ENCODE results near the gene HMGXB3. TPM values are rescaled to one million over a fixed set of nuclear protein-coding genes. Genes with fewer than 3 reads are reported as not detected.
A peak's percentile ranks its signal among the peaks of the same experiment; 100 is the strongest.

HMGXB3 gene
- total and polyA plus RNA-seq, 2 of the 13 experiments (the other 11 are each of a cell fraction or from before 2014, with no cell fraction given) = 18.8 to 23.8 TPM

DNA sequence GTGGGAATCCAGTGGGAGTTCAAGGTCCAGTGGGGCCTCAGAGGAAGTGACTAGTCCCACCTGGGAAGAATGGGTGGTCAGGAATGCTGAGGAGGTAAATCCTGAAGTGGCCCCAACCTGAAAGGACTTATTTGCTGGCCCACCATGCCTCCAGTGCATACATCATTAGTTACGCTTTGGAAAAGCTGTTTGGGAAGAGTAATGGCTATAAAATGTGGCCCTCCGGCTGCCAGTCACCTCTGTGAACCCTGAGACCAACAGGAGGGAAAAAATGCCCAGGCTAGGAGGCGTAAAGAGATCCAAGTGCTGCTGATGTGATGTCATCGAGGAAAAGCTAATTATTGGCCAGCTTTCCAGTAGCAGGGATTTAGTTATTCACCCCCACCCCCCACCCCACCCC lies 42.7 kb upstream of the HMGXB3 start:
- ChIA-PET CTCF (ENCODE audit: low intra/inter-chr PET ratio, low total read pairs) (no interaction called here), POLR2A (interaction anchor here (0.5 to 3.4 kb wide), 3 partner anchors 42 to 302 kb away, joined by 3 to 17 read pairs (median 4); partner anchors contain the start of genes HMGXB3 and TIGD6)
- peaks cover 50% of the 10 kb centered on the region for H3K4me1 ChIP-seq (ENCODE audit: insufficient read depth, low read length)
- intact Hi-C loops (cut with micrococcal nuclease; ENCODE audit: unreplicated experiment) = no loop called here
- in situ Hi-C loops (cut with HindIII; ENCODE audit: extremely low pct_ligation_motif_present, low pct_unique_long_range_greater_than_20kb) = no loop called here
- H3K36me3 ChIP-seq (replicated peaks in 1 of 2; ENCODE audit: control insufficient read depth in 1 of 2, insufficient read depth in 2 of 2, low read length in 2 of 2) = no peaks in the 10 kb centered on the region
- H2AFZ ChIP-seq (ENCODE audit: low read length) = no peak overlapping the region
- no peaks in the 10 kb centered on the region for H4K20me1 ChIP-seq (ENCODE audit: insufficient read depth, low read length)
- H3K4me2 ChIP-seq (ENCODE audit: low read depth, low read length) = peak overlapping the region; percentile 72
- H3K79me2 ChIP-seq (ENCODE audit: insufficient read depth, low read length) = no peaks in the 10 kb centered on the region
- no peak overlapping the region for H3K27ac ChIP-seq (ENCODE audit: extremely low read length, insufficient read depth, low read length)
- DNase-seq (ENCODE audit: low spot score) = peak; percentile 49
- peak overlapping the region in 1 of 3 experiments; percentile 13; a peak in 1 of 6 replicates for H3K4me3 ChIP-seq (replicated peaks in 1 of 3; ENCODE audit: insufficient read depth in 1 of 3, low read depth in 2 of 3, low read length in 3 of 3)
- no peak for FAIRE-seq
- 0 out of 5 replicates have a peak, but pooled peaks cover 0 to 1% of the 10 kb centered on the region in 2 experiments for H3K27me3 ChIP-seq (ENCODE audit: control insufficient read depth in 1 of 2, insufficient read depth in 2 of 2, low read length in 2 of 2)
- no peak for ATAC-seq
- WGBS (ENCODE audit: low lambda C conversion rate) = 3% methylated on average over 4 of the region's 4 CpGs
- no peaks in the 10 kb centered on the region for H3K9me3 ChIP-seq (ENCODE audit: low read length)
- H3K9ac ChIP-seq (ENCODE audit: insufficient read depth, low read depth, low read length) = no peak overlapping the region
- BruUV-seq (replicated peaks) = no TSS peak
- TF ChIP-seq, protein P1, sequence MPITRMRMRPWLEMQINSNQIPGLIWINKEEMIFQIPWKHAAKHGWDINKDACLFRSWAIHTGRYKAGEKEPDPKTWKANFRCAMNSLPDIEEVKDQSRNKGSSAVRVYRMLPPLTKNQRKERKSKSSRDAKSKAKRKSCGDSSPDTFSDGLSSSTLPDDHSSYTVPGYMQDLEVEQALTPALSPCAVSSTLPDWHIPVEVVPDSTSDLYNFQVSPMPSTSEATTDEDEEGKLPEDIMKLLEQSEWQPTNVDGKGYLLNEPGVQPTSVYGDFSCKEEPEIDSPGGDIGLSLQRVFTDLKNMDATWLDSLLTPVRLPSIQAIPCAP (CRISPR knock-in tag; IDR thresholded peaks at IDR 0.05; ENCODE audit: low read depth) = no peak
- no peak for TF ChIP-seq ETV5 (CRISPR knock-in tag; IDR thresholded peaks at IDR 0.05; ENCODE audit: borderline replicate concordance)
- no peak for TF ChIP-seq KLF15 (CRISPR knock-in tag; IDR thresholded peaks at IDR 0.05; ENCODE audit: borderline replicate concordance)
- TF ChIP-seq BCL6 (CRISPR knock-in tag; IDR thresholded peaks at IDR 0.05) = peak; percentile 79
- TF ChIP-seq ZKSCAN1 (IDR thresholded peaks at IDR 0.05; ENCODE audit: low read length) = no peak
- TF ChIP-seq, protein P2, sequence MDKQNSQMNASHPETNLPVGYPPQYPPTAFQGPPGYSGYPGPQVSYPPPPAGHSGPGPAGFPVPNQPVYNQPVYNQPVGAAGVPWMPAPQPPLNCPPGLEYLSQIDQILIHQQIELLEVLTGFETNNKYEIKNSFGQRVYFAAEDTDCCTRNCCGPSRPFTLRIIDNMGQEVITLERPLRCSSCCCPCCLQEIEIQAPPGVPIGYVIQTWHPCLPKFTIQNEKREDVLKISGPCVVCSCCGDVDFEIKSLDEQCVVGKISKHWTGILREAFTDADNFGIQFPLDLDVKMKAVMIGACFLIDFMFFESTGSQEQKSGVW (CRISPR knock-in tag; IDR thresholded peaks at IDR 0.05; ENCODE audit: borderline replicate concordance) = no peak
- no peak for TF ChIP-seq ZNF367 (CRISPR knock-in tag; IDR thresholded peaks at IDR 0.05; ENCODE audit: borderline replicate concordance)
- TF ChIP-seq FIP1L1 (IDR thresholded peaks at IDR 0.05; ENCODE audit: borderline replicate concordance, insufficient read depth, low read depth, low read length) = no peak
- TF ChIP-seq ZNF547 (CRISPR knock-in tag; IDR thresholded peaks at IDR 0.05) = no peak
- TF ChIP-seq PHF21A (CRISPR knock-in tag; IDR thresholded peaks at IDR 0.05) = peak; percentile 33; the same call in 1 of the 2 replicates
- no peak for TF ChIP-seq ZNF83 (CRISPR knock-in tag; IDR thresholded peaks at IDR 0.05; ENCODE audit: borderline replicate concordance)
- TF ChIP-seq EEA1 (CRISPR knock-in tag; IDR thresholded peaks at IDR 0.05; ENCODE audit: borderline replicate concordance) = no peak
- TF ChIP-seq HNF4A (CRISPR knock-in tag; IDR thresholded peaks at IDR 0.05) = peak; percentile 30
- TF ChIP-seq POGZ (CRISPR knock-in tag; IDR thresholded peaks at IDR 0.05) = no peak
- 0 out of 4 replicates have a peak, but pooled peaks of 1 of the 2 experiments have one; percentile 13 for TF ChIP-seq MAFK (conservative IDR thresholded peaks at IDR 0.05 in 1 of 2, IDR thresholded peaks at IDR 0.05 in 1 of 2; ENCODE audit: low read length in 2 of 2)
- TF ChIP-seq FOSL2 (CRISPR knock-in tag; IDR thresholded peaks at IDR 0.05) = peak; percentile 35; the same call in 1 of the 2 replicates
- no peak for TF ChIP-seq ZFP36L2 (CRISPR knock-in tag; IDR thresholded peaks at IDR 0.05)
- TF ChIP-seq ZEB1 (IDR thresholded peaks at IDR 0.05; ENCODE audit: insufficient replicate concordance, low read depth) = peak; percentile 32
- TF ChIP-seq, protein P3, sequence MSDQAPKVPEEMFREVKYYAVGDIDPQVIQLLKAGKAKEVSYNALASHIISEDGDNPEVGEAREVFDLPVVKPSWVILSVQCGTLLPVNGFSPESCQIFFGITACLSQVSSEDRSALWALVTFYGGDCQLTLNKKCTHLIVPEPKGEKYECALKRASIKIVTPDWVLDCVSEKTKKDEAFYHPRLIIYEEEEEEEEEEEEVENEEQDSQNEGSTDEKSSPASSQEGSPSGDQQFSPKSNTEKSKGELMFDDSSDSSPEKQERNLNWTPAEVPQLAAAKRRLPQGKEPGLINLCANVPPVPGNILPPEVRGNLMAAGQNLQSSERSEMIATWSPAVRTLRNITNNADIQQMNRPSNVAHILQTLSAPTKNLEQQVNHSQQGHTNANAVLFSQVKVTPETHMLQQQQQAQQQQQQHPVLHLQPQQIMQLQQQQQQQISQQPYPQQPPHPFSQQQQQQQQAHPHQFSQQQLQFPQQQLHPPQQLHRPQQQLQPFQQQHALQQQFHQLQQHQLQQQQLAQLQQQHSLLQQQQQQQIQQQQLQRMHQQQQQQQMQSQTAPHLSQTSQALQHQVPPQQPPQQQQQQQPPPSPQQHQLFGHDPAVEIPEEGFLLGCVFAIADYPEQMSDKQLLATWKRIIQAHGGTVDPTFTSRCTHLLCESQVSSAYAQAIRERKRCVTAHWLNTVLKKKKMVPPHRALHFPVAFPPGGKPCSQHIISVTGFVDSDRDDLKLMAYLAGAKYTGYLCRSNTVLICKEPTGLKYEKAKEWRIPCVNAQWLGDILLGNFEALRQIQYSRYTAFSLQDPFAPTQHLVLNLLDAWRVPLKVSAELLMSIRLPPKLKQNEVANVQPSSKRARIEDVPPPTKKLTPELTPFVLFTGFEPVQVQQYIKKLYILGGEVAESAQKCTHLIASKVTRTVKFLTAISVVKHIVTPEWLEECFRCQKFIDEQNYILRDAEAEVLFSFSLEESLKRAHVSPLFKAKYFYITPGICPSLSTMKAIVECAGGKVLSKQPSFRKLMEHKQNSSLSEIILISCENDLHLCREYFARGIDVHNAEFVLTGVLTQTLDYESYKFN (CRISPR knock-in tag; conservative IDR thresholded peaks at IDR 0.05) = 0 out of 2 replicates have a peak, but pooled peaks have one; percentile 35
- TF ChIP-seq MAFF (IDR thresholded peaks at IDR 0.05; ENCODE audit: low read depth, low read length) = 0 out of 2 replicates have a peak, but pooled peaks have one; percentile 25
- TF ChIP-seq NCOA5 (CRISPR knock-in tag; IDR thresholded peaks at IDR 0.05) = no peak
- TF ChIP-seq ZNF644 (CRISPR knock-in tag; IDR thresholded peaks at IDR 0.05; ENCODE audit: low read depth) = peak; percentile 39; the same call in 1 of the 2 replicates
